PFSK-1 (cell line): ENCODE data around the gene KCNG4.

Experiments used
- FOXP2 ChIP-seq: optimal IDR thresholded peaks from 2 replicates; pipeline ENCODE3; 2011; ENCODE audit warnings: borderline replicate concordance, control low read depth, inconsistent platforms; ENCODE audit not compliant: insufficient read depth; ENCODE audit errors: extremely low read length, extremely low read depth
- POLR2AphosphoS5 ChIP-seq: IDR thresholded peaks from 2 replicates; pipeline ENCODE4 v1.6.1; 2012; ENCODE audit warnings: low read depth, mild to moderate bottlenecking, control low read depth, low read length, moderate library complexity
- REST ChIP-seq, 2 experiments: IDR thresholded peaks; 2 replicates each; pipeline versions ENCODE4 v1.6.1 to v1.8.0; 2011 to 2012; ENCODE audit warnings: low read depth in 2 of 2, low read length in 2 of 2, control low read depth in 1 of 2, inconsistent platforms in 1 of 2, mild to moderate bottlenecking in 1 of 2, moderate library complexity in 1 of 2; ENCODE audit not compliant: insufficient read depth in 1 of 2
- TAF1 ChIP-seq: IDR thresholded peaks from 2 replicates; pipeline ENCODE4 v1.6.1; 2012; ENCODE audit warnings: low read length, control low read depth, borderline replicate concordance; ENCODE audit not compliant: insufficient read depth

GRCh38 chr16:84272740-84273320 lies 33.0 kb upstream of the KCNG4 start:
- TF ChIP-seq TAF1 (no peak), POLR2AphosphoS5 (no peak), REST (IDR thresholded peaks at IDR 0.05; ENCODE audit: insufficient read depth in 1 of 2, low read depth in 2 of 2, low read length in 2 of 2) (no peak), FOXP2 (no peak)
